HepG2 (cell line): ENCODE results near the gene LRP1-AS. TPM values are rescaled to one million over a fixed set of nuclear protein-coding genes. Genes with fewer than 3 reads are reported as not detected.
A peak's percentile ranks its signal among the peaks of the same experiment; 100 is the strongest.

Source experiments
- HOXA5 ChIP-seq: sonication (generic); formaldehyde crosslinking; IDR thresholded peaks from 2 replicates; pipeline ENCODE4 v1.4.0; 2020; ENCODE audit warnings: missing genetic modification reagents
- IKZF4 ChIP-seq: sonication (generic); formaldehyde crosslinking; IDR thresholded peaks from 2 replicates; pipeline ENCODE4 v1.5.1; 2020; ENCODE audit warnings: borderline replicate concordance, mild to moderate bottlenecking, low read depth, missing genetic modification reagents; ENCODE audit errors: not compliant biosample characterization
- KDM6A ChIP-seq: IDR thresholded peaks from 2 replicates; pipeline ENCODE4 v1.6.1; 2016; ENCODE audit warnings: low read depth
- MED1 ChIP-seq: sonication (generic); formaldehyde crosslinking; IDR thresholded peaks from 2 replicates; pipeline ENCODE4 v1.4.0; 2020; ENCODE audit warnings: missing genetic modification reagents
- PPARG ChIP-seq: conservative IDR thresholded peaks from 2 replicates; pipeline ENCODE4 v1.6.1; 2016; ENCODE audit warnings: missing biosample characterization, missing genetic modification reagents
- ZEB1 ChIP-seq: IDR thresholded peaks from 2 replicates; pipeline ENCODE4 v1.6.1; 2012; ENCODE audit warnings: mild to moderate bottlenecking, low read depth, inconsistent platforms; ENCODE audit not compliant: insufficient replicate concordance
- ZNF24 ChIP-seq: fragments of 450-650 bp; IDR thresholded peaks from 2 replicates; pipeline ENCODE4 v1.6.1; 2017; ENCODE audit warnings: antibody characterized with exemption, mild to moderate bottlenecking
- ZNF501 ChIP-seq: sonication (generic); formaldehyde crosslinking; IDR thresholded peaks from 2 replicates; pipeline ENCODE4 v1.5.1; 2020; ENCODE audit warnings: mild to moderate bottlenecking, moderate library complexity, missing genetic modification reagents
- ZNF564 ChIP-seq: sonication (generic); formaldehyde crosslinking; IDR thresholded peaks from 2 replicates; pipeline ENCODE4 v1.8.1; 2023; ENCODE audit warnings: mild to moderate bottlenecking, missing genetic modification reagents
- ZNF678 ChIP-seq: sonication (generic); formaldehyde crosslinking; IDR thresholded peaks from 2 replicates; pipeline ENCODE4 v1.4.0; 2020; ENCODE audit warnings: mild to moderate bottlenecking, missing genetic modification reagents
- ZNF772 ChIP-seq: sonication (generic); formaldehyde crosslinking; IDR thresholded peaks from 2 replicates; pipeline ENCODE4 v1.5.0; 2020; ENCODE audit warnings: mild to moderate bottlenecking, missing genetic modification reagents
- ZNF839 ChIP-seq: sonication (generic); formaldehyde crosslinking; IDR thresholded peaks from 2 replicates; pipeline ENCODE4 v1.4.0; 2020; ENCODE audit warnings: missing genetic modification reagents, mild to moderate bottlenecking, borderline replicate concordance
- ZSCAN30 ChIP-seq: sonication (generic); formaldehyde crosslinking; IDR thresholded peaks from 2 replicates; pipeline ENCODE4 v1.5.0; 2020; ENCODE audit warnings: mild to moderate bottlenecking, missing genetic modification reagents
- ZSCAN31 ChIP-seq: sonication (generic); formaldehyde crosslinking; IDR thresholded peaks from 2 replicates; pipeline ENCODE4 v1.5.0; 2020; ENCODE audit warnings: low read depth, mild to moderate bottlenecking, missing genetic modification reagents
- polyA plus RNA-seq, 8 experiments: library from polyadenylated mRNA; depleted of rRNA in 3 of 8; stranded (reverse) in 7 of 8; unstranded in 1 of 8; fragments of >200 nt; fragmentation: Illumina TruSeq in 4 of 8; extraction: Trizol in 4 of 8; gene quantifications; 2 replicates each; pipeline versions ENCODE4 v1.2.1 to v1.2.3, GENCODE V29; 2011 to 2016; ENCODE audit warnings: low read depth in 4 of 8, missing spikeins in 1 of 8, mixed read lengths in 1 of 8; ENCODE audit not compliant: insufficient read depth in 1 of 8
- total RNA-seq, 5 experiments: library from RNA; depleted of rRNA; stranded (reverse); fragments of >200 nt; fragmentation: Illumina TruSeq; extraction: Trizol; gene quantifications; 2 replicates each; pipeline ENCODE4 v1.2.3, GENCODE V29; 2016; ENCODE audit warnings: low read depth in 1 of 5
- TF ChIP-seq, protein P1 (sequence below): fragments of 450-650 bp; IDR thresholded peaks from 2 replicates; pipeline ENCODE4 v1.6.1; 2017
- TF ChIP-seq, protein P2 (sequence below): IDR thresholded peaks from 2 replicates; pipeline ENCODE4 v1.6.1; 2016
- TF ChIP-seq, protein P3 (sequence below): sonication (generic); formaldehyde crosslinking; IDR thresholded peaks from 2 replicates; pipeline ENCODE4 v1.4.0; 2020; ENCODE audit warnings: missing genetic modification reagents
- TF ChIP-seq, protein P4 (sequence below): sonication (generic); formaldehyde crosslinking; IDR thresholded peaks from 2 replicates; pipeline ENCODE4 v1.4.0; 2020; ENCODE audit warnings: low read depth, mild to moderate bottlenecking, missing genetic modification reagents
- TF ChIP-seq, protein P5 (sequence below): sonication (generic); formaldehyde crosslinking; IDR thresholded peaks from 2 replicates; pipeline ENCODE4 v1.5.0; 2020; ENCODE audit warnings: mild to moderate bottlenecking, missing genetic modification reagents

LRP1-AS gene
- total and polyA plus RNA-seq, 2 of the 13 experiments (the other 11 are each of a cell fraction or from before 2014, with no cell fraction given), result 0.20 TPM; not detected in 1

DNA sequence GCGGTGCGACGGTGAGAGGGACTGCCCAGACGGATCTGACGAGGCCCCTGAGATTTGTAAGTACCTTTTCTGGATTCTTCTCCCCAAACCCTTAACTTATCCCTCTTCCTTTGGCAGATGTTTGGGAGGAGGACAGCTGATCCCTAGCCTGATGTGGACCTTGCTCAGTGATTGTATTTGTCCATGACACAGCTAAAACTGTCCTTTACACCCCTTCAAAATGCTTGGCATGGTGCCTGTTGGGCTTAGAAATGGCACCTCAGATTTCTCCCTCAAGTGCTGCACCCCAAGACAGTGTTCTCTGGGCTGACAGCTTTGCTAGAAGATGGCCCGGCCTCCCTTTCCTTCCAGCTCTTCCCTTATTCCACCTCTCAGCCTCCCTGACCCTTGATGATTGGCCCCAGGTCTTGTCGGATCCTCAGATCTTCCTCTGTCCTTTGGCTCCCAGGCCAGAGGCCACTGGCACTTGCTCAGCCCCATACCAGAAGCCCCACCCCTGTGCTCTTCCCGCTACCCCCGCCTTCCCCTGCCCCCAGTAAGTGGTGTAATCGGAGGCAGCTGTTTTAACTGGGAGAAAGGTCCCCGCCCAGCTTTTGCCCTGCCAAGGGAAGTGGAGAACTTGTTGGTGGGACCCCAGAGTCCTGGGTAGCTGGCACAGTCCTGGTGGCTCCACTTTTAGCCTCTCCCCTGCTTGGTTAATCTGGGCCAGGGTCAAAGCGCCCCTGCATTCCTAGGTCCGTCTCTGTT lies 8.7 kb downstream of the LRP1-AS start (continued):
- TF ChIP-seq, protein P1, sequence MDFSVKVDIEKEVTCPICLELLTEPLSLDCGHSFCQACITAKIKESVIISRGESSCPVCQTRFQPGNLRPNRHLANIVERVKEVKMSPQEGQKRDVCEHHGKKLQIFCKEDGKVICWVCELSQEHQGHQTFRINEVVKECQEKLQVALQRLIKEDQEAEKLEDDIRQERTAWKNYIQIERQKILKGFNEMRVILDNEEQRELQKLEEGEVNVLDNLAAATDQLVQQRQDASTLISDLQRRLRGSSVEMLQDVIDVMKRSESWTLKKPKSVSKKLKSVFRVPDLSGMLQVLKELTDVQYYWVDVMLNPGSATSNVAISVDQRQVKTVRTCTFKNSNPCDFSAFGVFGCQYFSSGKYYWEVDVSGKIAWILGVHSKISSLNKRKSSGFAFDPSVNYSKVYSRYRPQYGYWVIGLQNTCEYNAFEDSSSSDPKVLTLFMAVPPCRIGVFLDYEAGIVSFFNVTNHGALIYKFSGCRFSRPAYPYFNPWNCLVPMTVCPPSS, result no peak
- TF ChIP-seq ZNF678 (no peak), KDM6A (0 out of 2 replicates have a peak, but pooled peaks have one; percentile 65), ZNF839 (CRISPR knock-in tag) (no peak), PPARG (peak; percentile 95), ZNF564 (CRISPR knock-in tag) (no peak), ZNF24 (no peak), MED1 (peak; percentile 49; the same call in 1 of the 2 replicates), ZSCAN31 (CRISPR knock-in tag) (no peak), ZNF501 (CRISPR knock-in tag) (no peak), ZEB1 (no peak), ZSCAN30 (CRISPR knock-in tag) (no peak), HOXA5 (no peak), IKZF4 (peak; percentile 60), ZNF772 (0 out of 2 replicates have a peak, but pooled peaks have one; percentile 20)
- TF ChIP-seq, protein P2, sequence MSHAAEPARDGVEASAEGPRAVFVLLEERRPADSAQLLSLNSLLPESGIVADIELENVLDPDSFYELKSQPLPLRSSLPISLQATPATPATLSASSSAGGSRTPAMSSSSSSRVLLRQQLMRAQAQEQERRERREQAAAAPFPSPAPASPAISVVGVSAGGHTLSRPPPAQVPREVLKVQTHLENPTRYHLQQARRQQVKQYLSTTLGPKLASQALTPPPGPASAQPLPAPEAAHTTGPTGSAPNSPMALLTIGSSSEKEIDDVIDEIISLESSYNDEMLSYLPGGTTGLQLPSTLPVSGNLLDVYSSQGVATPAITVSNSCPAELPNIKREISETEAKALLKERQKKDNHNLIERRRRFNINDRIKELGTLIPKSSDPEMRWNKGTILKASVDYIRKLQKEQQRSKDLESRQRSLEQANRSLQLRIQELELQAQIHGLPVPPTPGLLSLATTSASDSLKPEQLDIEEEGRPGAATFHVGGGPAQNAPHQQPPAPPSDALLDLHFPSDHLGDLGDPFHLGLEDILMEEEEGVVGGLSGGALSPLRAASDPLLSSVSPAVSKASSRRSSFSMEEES (CRISPR knock-in tag), result no peak
- TF ChIP-seq, protein P3, sequence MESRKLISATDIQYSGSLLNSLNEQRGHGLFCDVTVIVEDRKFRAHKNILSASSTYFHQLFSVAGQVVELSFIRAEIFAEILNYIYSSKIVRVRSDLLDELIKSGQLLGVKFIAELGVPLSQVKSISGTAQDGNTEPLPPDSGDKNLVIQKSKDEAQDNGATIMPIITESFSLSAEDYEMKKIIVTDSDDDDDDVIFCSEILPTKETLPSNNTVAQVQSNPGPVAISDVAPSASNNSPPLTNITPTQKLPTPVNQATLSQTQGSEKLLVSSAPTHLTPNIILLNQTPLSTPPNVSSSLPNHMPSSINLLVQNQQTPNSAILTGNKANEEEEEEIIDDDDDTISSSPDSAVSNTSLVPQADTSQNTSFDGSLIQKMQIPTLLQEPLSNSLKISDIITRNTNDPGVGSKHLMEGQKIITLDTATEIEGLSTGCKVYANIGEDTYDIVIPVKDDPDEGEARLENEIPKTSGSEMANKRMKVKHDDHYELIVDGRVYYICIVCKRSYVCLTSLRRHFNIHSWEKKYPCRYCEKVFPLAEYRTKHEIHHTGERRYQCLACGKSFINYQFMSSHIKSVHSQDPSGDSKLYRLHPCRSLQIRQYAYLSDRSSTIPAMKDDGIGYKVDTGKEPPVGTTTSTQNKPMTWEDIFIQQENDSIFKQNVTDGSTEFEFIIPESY (CRISPR knock-in tag), result peak; percentile 52
- TF ChIP-seq, protein P4, sequence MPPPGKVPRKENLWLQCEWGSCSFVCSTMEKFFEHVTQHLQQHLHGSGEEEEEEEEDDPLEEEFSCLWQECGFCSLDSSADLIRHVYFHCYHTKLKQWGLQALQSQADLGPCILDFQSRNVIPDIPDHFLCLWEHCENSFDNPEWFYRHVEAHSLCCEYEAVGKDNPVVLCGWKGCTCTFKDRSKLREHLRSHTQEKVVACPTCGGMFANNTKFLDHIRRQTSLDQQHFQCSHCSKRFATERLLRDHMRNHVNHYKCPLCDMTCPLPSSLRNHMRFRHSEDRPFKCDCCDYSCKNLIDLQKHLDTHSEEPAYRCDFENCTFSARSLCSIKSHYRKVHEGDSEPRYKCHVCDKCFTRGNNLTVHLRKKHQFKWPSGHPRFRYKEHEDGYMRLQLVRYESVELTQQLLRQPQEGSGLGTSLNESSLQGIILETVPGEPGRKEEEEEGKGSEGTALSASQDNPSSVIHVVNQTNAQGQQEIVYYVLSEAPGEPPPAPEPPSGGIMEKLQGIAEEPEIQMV, result no peak
- TF ChIP-seq, protein P5, sequence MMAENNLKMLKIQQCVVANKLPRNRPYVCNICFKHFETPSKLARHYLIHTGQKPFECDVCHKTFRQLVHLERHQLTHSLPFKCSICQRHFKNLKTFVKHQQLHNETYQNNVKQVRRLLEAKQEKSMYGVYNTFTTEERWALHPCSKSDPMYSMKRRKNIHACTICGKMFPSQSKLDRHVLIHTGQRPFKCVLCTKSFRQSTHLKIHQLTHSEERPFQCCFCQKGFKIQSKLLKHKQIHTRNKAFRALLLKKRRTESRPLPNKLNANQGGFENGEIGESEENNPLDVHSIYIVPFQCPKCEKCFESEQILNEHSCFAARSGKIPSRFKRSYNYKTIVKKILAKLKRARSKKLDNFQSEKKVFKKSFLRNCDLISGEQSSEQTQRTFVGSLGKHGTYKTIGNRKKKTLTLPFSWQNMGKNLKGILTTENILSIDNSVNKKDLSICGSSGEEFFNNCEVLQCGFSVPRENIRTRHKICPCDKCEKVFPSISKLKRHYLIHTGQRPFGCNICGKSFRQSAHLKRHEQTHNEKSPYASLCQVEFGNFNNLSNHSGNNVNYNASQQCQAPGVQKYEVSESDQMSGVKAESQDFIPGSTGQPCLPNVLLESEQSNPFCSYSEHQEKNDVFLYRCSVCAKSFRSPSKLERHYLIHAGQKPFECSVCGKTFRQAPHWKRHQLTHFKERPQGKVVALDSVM (CRISPR knock-in tag), result peak; percentile 60; the same call in 1 of the 2 replicates
